Measurements from ENCODE around the gene KCND3.

DNA sequence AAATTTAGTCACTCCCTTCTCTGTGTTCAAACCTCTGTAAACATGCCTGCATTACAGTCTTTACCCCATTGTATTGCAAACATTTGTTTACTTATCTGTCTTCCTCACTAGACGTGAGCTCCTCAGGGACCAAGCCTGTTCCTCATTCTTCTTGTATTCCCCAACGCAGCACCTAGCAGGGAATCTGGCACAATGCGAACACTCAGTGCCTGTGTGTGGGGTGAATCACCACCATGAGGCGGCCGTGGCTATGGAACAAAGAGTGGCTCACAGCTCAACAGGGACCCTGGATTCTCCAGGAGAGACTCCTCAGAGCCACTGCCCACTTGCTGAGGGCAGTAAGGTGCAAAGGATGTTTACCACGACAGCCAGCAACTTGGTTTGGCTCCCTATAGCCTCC is 137.9 kb downstream of the KCND3 start:
- TF ChIP-seq, protein P1, sequence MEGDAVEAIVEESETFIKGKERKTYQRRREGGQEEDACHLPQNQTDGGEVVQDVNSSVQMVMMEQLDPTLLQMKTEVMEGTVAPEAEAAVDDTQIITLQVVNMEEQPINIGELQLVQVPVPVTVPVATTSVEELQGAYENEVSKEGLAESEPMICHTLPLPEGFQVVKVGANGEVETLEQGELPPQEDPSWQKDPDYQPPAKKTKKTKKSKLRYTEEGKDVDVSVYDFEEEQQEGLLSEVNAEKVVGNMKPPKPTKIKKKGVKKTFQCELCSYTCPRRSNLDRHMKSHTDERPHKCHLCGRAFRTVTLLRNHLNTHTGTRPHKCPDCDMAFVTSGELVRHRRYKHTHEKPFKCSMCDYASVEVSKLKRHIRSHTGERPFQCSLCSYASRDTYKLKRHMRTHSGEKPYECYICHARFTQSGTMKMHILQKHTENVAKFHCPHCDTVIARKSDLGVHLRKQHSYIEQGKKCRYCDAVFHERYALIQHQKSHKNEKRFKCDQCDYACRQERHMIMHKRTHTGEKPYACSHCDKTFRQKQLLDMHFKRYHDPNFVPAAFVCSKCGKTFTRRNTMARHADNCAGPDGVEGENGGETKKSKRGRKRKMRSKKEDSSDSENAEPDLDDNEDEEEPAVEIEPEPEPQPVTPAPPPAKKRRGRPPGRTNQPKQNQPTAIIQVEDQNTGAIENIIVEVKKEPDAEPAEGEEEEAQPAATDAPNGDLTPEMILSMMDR (IDR thresholded peaks at IDR 0.05; ENCODE audit: low read depth, low read length, missing input control): no peak
- no peak for TF ChIP-seq MAX (IDR thresholded peaks at IDR 0.05)
- TF ChIP-seq GABPA (IDR thresholded peaks at IDR 0.05 in 1 of 2, conservative IDR thresholded peaks at IDR 0.05 in 1 of 2): no peak
- TF ChIP-seq ATF3 (IDR thresholded peaks at IDR 0.05): no peak
- TF ChIP-seq, protein P2, sequence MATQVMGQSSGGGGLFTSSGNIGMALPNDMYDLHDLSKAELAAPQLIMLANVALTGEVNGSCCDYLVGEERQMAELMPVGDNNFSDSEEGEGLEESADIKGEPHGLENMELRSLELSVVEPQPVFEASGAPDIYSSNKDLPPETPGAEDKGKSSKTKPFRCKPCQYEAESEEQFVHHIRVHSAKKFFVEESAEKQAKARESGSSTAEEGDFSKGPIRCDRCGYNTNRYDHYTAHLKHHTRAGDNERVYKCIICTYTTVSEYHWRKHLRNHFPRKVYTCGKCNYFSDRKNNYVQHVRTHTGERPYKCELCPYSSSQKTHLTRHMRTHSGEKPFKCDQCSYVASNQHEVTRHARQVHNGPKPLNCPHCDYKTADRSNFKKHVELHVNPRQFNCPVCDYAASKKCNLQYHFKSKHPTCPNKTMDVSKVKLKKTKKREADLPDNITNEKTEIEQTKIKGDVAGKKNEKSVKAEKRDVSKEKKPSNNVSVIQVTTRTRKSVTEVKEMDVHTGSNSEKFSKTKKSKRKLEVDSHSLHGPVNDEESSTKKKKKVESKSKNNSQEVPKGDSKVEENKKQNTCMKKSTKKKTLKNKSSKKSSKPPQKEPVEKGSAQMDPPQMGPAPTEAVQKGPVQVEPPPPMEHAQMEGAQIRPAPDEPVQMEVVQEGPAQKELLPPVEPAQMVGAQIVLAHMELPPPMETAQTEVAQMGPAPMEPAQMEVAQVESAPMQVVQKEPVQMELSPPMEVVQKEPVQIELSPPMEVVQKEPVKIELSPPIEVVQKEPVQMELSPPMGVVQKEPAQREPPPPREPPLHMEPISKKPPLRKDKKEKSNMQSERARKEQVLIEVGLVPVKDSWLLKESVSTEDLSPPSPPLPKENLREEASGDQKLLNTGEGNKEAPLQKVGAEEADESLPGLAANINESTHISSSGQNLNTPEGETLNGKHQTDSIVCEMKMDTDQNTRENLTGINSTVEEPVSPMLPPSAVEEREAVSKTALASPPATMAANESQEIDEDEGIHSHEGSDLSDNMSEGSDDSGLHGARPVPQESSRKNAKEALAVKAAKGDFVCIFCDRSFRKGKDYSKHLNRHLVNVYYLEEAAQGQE (IDR thresholded peaks at IDR 0.05): no peak
- TF ChIP-seq EGR1 (IDR thresholded peaks at IDR 0.05; ENCODE audit: low read depth in 2 of 2): no peak
